SK-N-SH (cell line): ENCODE measurements around the gene SCTR.

Experiments
- RAD21 ChIP-seq: IDR thresholded peaks from 2 replicates; pipeline ENCODE4 v1.6.1; 2012; ENCODE audit warnings: mild to moderate bottlenecking, low read length
- RFX5 ChIP-seq: IDR thresholded peaks from 2 replicates; pipeline ENCODE4 v1.6.1; 2012; ENCODE audit warnings: mild to moderate bottlenecking, improper control_type of control experiment, low read length
- RXRA ChIP-seq: IDR thresholded peaks from 2 replicates; pipeline ENCODE4 v1.4.0; 2012; ENCODE audit warnings: low read depth, mild to moderate bottlenecking, borderline replicate concordance
- TAF1 ChIP-seq: IDR thresholded peaks from 2 replicates; pipeline ENCODE4 v1.6.1; 2012; ENCODE audit warnings: low read depth, mild to moderate bottlenecking, low read length, moderate library complexity, borderline replicate concordance
- TCF12 ChIP-seq: IDR thresholded peaks from 2 replicates; pipeline ENCODE4 v1.4.0; 2012
- USF2 ChIP-seq: fragments of 150-350 bp; IDR thresholded peaks from 2 replicates; pipeline ENCODE4 v1.6.1; 2017; ENCODE audit warnings: antibody characterized with exemption, low read length, low read depth, borderline replicate concordance
- TF ChIP-seq, protein P1 (sequence below): IDR thresholded peaks from 2 replicates; pipeline ENCODE4 v1.4.0; 2012; ENCODE audit warnings: low read depth
- TF ChIP-seq, protein P2 (sequence below): IDR thresholded peaks from 2 replicates; pipeline ENCODE4 v1.6.1; 2012; ENCODE audit warnings: mild to moderate bottlenecking, low read depth, low read length, moderate library complexity
- TF ChIP-seq, protein P3 (sequence below): fragments of 200-600 bp; sonication (generic); IDR thresholded peaks from 2 replicates; pipeline ENCODE4 v1.6.1; 2017; ENCODE audit warnings: antibody characterized with exemption, mild to moderate bottlenecking, moderate library complexity

- TF ChIP-seq, protein P1, sequence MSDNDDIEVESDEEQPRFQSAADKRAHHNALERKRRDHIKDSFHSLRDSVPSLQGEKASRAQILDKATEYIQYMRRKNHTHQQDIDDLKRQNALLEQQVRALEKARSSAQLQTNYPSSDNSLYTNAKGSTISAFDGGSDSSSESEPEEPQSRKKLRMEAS: no peak
- no peak for TF ChIP-seq TAF1
- no peak for TF ChIP-seq RAD21
- no peak for TF ChIP-seq USF2
- TF ChIP-seq, protein P2, sequence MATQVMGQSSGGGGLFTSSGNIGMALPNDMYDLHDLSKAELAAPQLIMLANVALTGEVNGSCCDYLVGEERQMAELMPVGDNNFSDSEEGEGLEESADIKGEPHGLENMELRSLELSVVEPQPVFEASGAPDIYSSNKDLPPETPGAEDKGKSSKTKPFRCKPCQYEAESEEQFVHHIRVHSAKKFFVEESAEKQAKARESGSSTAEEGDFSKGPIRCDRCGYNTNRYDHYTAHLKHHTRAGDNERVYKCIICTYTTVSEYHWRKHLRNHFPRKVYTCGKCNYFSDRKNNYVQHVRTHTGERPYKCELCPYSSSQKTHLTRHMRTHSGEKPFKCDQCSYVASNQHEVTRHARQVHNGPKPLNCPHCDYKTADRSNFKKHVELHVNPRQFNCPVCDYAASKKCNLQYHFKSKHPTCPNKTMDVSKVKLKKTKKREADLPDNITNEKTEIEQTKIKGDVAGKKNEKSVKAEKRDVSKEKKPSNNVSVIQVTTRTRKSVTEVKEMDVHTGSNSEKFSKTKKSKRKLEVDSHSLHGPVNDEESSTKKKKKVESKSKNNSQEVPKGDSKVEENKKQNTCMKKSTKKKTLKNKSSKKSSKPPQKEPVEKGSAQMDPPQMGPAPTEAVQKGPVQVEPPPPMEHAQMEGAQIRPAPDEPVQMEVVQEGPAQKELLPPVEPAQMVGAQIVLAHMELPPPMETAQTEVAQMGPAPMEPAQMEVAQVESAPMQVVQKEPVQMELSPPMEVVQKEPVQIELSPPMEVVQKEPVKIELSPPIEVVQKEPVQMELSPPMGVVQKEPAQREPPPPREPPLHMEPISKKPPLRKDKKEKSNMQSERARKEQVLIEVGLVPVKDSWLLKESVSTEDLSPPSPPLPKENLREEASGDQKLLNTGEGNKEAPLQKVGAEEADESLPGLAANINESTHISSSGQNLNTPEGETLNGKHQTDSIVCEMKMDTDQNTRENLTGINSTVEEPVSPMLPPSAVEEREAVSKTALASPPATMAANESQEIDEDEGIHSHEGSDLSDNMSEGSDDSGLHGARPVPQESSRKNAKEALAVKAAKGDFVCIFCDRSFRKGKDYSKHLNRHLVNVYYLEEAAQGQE: no peak
- TF ChIP-seq, protein P3, sequence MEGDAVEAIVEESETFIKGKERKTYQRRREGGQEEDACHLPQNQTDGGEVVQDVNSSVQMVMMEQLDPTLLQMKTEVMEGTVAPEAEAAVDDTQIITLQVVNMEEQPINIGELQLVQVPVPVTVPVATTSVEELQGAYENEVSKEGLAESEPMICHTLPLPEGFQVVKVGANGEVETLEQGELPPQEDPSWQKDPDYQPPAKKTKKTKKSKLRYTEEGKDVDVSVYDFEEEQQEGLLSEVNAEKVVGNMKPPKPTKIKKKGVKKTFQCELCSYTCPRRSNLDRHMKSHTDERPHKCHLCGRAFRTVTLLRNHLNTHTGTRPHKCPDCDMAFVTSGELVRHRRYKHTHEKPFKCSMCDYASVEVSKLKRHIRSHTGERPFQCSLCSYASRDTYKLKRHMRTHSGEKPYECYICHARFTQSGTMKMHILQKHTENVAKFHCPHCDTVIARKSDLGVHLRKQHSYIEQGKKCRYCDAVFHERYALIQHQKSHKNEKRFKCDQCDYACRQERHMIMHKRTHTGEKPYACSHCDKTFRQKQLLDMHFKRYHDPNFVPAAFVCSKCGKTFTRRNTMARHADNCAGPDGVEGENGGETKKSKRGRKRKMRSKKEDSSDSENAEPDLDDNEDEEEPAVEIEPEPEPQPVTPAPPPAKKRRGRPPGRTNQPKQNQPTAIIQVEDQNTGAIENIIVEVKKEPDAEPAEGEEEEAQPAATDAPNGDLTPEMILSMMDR: no peak
- no peak for TF ChIP-seq TCF12
- TF ChIP-seq RFX5: no peak
- no peak for TF ChIP-seq RXRA
Measured at GRCh38 chr2:119426396-119426675, 97.9 kb downstream of the SCTR start.
